CD8-positive, alpha-beta memory T cell (primary cell): ENCODE measurements around the gene TRERF1. TPM values are rescaled to one million over a fixed set of nuclear protein-coding genes. Genes with fewer than 3 reads are reported as not detected.

ENCODE experiments used
- CTCF ChIA-PET: fragments of 350-600 bp; sonication (Branson Sonifier 250); formaldehyde crosslinking; loops from one replicate; lab custom pipeline; 2021; ENCODE audit warnings: antibody characterized with exemption; lab: Charles Lee
- POLR2A ChIA-PET: fragments of 350-600 bp; sonication (Branson Sonifier 250); formaldehyde crosslinking; loops from one replicate; lab custom pipeline; 2021; ENCODE audit warnings: antibody characterized with exemption; lab: Charles Lee
- DNase-seq, 5 donors: peaks; one replicate each; pipeline versions ENCODE4 v3.0.0 to v3.0.0-alpha.2; 2020 to 2022; ENCODE audit warnings: mixed read lengths in 1 of 5
- H3K27ac ChIP-seq: one replicate; pipeline ENCODE4 v1.7.0; 2013; ENCODE audit warnings: low read depth, mild to moderate bottlenecking, low read length, moderate library complexity
- H3K27me3 ChIP-seq: 2 replicates; pipeline ENCODE4 v1.7.0; 2013; ENCODE audit warnings: low read length, mild to moderate bottlenecking; ENCODE audit not compliant: insufficient read depth, poor library complexity, severe bottlenecking
- H3K36me3 ChIP-seq: 2 replicates; pipeline ENCODE4 v1.7.0; 2013; ENCODE audit warnings: mild to moderate bottlenecking, low read length, moderate library complexity; ENCODE audit not compliant: insufficient read depth
- H3K4me1 ChIP-seq: 2 replicates; pipeline ENCODE4 v1.7.0; 2013; ENCODE audit warnings: mild to moderate bottlenecking, low read length, moderate library complexity; ENCODE audit not compliant: insufficient read depth
- H3K4me3 ChIP-seq: 2 replicates; pipeline ENCODE4 v1.7.0; 2013; ENCODE audit warnings: mild to moderate bottlenecking, low read length
- H3K9me3 ChIP-seq: 2 replicates; pipeline ENCODE4 v1.7.0; 2013; ENCODE audit warnings: mild to moderate bottlenecking, low read length
- H3K27ac Mint-ChIP-seq, 8 donors: one replicate each; pipeline ENCODE4 v1.8.0; 2020 to 2021; ENCODE audit warnings: mixed read lengths in 8 of 8, mild to moderate bottlenecking in 6 of 8, inconsistent platforms in 3 of 8, moderate library complexity in 3 of 8
- H3K27me3 Mint-ChIP-seq, 2 donors: one replicate each; pipeline ENCODE4 v1.8.0; 2020 to 2021; ENCODE audit warnings: mixed read lengths in 2 of 2, mild to moderate bottlenecking in 1 of 2, moderate library complexity in 1 of 2
- H3K36me3 Mint-ChIP-seq, 3 donors: one replicate each; pipeline ENCODE4 v1.8.0; 2020 to 2021; ENCODE audit warnings: mixed read lengths in 3 of 3, inconsistent platforms in 1 of 3, mild to moderate bottlenecking in 1 of 3
- H3K4me1 Mint-ChIP-seq, 3 donors: one replicate each; pipeline ENCODE4 v1.8.0; 2020 to 2021; ENCODE audit warnings: mixed read lengths in 3 of 3, inconsistent platforms in 1 of 3, mild to moderate bottlenecking in 1 of 3
- H3K4me3 Mint-ChIP-seq, 7 donors: one replicate each; pipeline ENCODE4 v1.8.0; 2020 to 2021; ENCODE audit warnings: mixed read lengths in 7 of 7, mild to moderate bottlenecking in 6 of 7, moderate library complexity in 4 of 7, inconsistent platforms in 2 of 7
- H3K9me3 Mint-ChIP-seq, 5 donors: one replicate each; pipeline ENCODE4 v1.8.0; 2020 to 2022; ENCODE audit warnings: mixed read lengths in 5 of 5, mild to moderate bottlenecking in 3 of 5, moderate library complexity in 2 of 5, inconsistent platforms in 1 of 5
- polyA plus RNA-seq: library from polyadenylated mRNA; unstranded; fragments of 300-500 nt; fragmentation: Illumina TruSeq; gene quantifications from one replicate; pipeline ENCODE4 v1.2.3, GENCODE V29; 2021
- total RNA-seq, 2 experiments: library from RNA; stranded (reverse); gene quantifications; one replicate each; pipeline ENCODE4 v1.2.3, GENCODE V29; 2021

TRERF1 gene
- total and polyA plus RNA-seq, 3 experiments from 2014 or later: 10.2 to 10.6 (median 10.3) TPM

DNA sequence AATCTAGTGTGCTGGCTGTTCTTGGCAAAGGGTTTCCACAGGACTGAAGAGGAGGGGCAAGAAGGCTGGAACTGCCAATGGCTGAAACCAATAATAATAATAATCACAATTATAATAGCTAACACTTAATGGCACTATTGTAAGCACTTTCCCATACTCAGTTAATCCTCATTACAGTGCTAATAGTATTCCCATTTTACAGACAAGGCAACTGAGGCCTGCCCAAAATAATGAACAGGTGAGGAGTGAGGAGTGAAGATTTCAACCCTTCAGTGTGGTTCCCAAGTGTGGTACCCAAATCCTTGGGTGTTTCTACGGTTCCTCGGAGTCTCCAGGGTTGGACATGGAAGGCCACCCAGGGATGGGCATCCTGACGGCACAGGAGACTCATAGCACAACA, 69.9 kb downstream of the TRERF1 start:
- H3K27me3 ChIP-seq: no peaks in the 10 kb centered on the region
- no peak overlapping the region for H3K4me3 Mint-ChIP-seq
- H3K27ac ChIP-seq: no peak overlapping the region
- no peaks in the 10 kb centered on the region for H3K9me3 Mint-ChIP-seq
- H3K9me3 ChIP-seq: no peaks in the 10 kb centered on the region
- H3K4me3 ChIP-seq: no peak overlapping the region
- H3K36me3 Mint-ChIP-seq: peaks cover 5 to 13% (median 6%) of the 10 kb centered on the region in 3 donors
- peaks cover 41% of the 10 kb centered on the region for H3K4me1 ChIP-seq
- POLR2A ChIA-PET: no interaction called here
- no peak for DNase-seq
- CTCF ChIA-PET: interaction anchor here (1.0 to 1.6 kb wide), 3 partner anchors 8 to 121 kb away, joined by 3 to 5 read pairs (median 4); no protein-coding TSS in a partner anchor
- H3K27me3 Mint-ChIP-seq: no peaks in the 10 kb centered on the region
- peak overlapping the region in 1 of 8 donors; percentile 86 for H3K27ac Mint-ChIP-seq
- H3K4me1 Mint-ChIP-seq: peaks cover 69 to 95% (median 90%) of the 10 kb centered on the region in 3 donors
- no peaks in the 10 kb centered on the region for H3K36me3 ChIP-seq

- H3K36me3 ChIP-seq: no peaks in the 10 kb centered on the region
- POLR2A ChIA-PET: interaction anchor here (1.0 kb wide), 1 partner anchor 9 kb away, joined by 3 read pairs; no protein-coding TSS in a partner anchor
- Mint-ChIP-seq H3K4me1 (peaks cover 59 to 92% (median 87%) of the 10 kb centered on the region in 3 donors), H3K9me3 (no peaks in the 10 kb centered on the region), H3K27ac (peak overlapping the region; percentile 32 to 88 (median 71)), H3K27me3 (no peaks in the 10 kb centered on the region), H3K4me3 (peak overlapping the region in 4 of 7 donors; percentile 3 to 41 (median 22)), H3K36me3 (peaks cover 5 to 15% (median 6%) of the 10 kb centered on the region in 3 donors)
- DNase-seq: no peak
- H3K9me3 ChIP-seq: no peaks in the 10 kb centered on the region
- no peak overlapping the region for H3K4me3 ChIP-seq
- CTCF ChIA-PET: interaction anchor here (1.0 to 1.5 kb wide), 2 partner anchors 10 to 119 kb away, joined by 3 to 5 read pairs; no protein-coding TSS in a partner anchor
- H3K27ac ChIP-seq: no peak overlapping the region
- H3K4me1 ChIP-seq: peaks cover 27% of the 10 kb centered on the region
- H3K27me3 ChIP-seq: no peaks in the 10 kb centered on the region
These were observed 71.3 kb downstream of the TRERF1 start for GRCh38 chr6:42380228-42380979.

DNA sequence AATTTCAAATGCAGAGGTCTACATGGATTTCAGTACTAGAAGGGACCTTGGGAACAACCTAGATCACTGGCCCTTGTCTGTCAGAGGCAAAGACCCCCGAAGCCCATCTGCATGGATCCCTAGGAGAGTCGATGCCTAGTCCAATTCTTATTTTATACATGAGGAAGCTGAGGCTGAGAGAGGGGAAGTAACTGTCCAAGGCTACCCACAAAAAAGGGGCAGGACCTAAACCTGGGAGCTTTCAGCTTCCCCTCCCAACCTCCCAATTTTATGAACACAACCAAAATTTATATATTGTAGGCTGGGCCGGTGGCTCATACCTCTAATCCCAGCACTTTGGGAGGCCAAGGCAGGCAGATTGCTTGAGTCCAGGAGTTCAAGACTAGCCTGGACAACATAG, 73.2 kb downstream of the TRERF1 start:
- CTCF ChIA-PET: interaction anchor here (0.9 to 2.2 kb wide), 4 partner anchors 12 to 169 kb away, joined by 3 to 12 read pairs (median 4); no protein-coding TSS in a partner anchor
- Mint-ChIP-seq H3K27ac (peak overlapping the region; percentile 23 to 91 (median 86)), H3K4me3 (peak overlapping the region in 6 of 7 donors; percentile 20 to 82 (median 72)), H3K36me3 (peaks cover 3 to 15% (median 4%) of the 10 kb centered on the region in 3 donors), H3K9me3 (no peaks in the 10 kb centered on the region), H3K4me1 (peaks cover 59 to 86% (median 81%) of the 10 kb centered on the region in 3 donors), H3K27me3 (no peaks in the 10 kb centered on the region)
- Histone ChIP-seq H3K36me3 (no peaks in the 10 kb centered on the region), H3K4me3 (peak overlapping the region; percentile 5), H3K27ac (no peak overlapping the region), H3K9me3 (no peaks in the 10 kb centered on the region), H3K4me1 (peaks cover 43% of the 10 kb centered on the region), H3K27me3 (no peaks in the 10 kb centered on the region)
- DNase-seq: no peak
- POLR2A ChIA-PET: interaction anchor here (0.6 to 0.7 kb wide), 2 partner anchors 74 to 76 kb away, joined by 3 to 4 read pairs; no protein-coding TSS in a partner anchor

DNA sequence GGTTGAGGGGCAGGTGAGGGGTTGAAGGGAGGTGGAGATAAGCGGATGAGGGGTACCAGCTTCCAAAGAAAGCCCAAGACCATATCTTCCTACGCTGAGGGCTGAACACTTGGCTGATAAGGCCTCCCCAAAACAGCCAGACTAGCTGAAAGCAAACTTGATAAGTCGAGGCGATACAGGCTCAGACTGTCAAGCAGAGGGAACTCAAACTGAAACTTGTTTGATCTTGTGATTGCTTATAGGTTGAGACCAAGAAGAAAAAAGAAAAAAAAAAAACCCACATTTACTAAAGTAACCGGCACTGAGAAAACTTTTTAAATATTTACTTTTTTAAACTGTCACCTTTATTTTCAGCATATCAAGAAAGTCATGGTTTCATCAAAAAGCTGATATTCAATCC, 73.6 kb downstream of the TRERF1 start:
- no peaks in the 10 kb centered on the region for H3K36me3 ChIP-seq
- CTCF ChIA-PET: interaction anchor here (1.1 to 2.2 kb wide), 3 partner anchors 12 to 16 kb away, joined by 3 to 12 read pairs (median 3); no protein-coding TSS in a partner anchor
- POLR2A ChIA-PET: interaction anchor here (0.6 to 0.7 kb wide), 2 partner anchors 74 to 77 kb away, joined by 3 to 4 read pairs; no protein-coding TSS in a partner anchor
- H3K27me3 ChIP-seq: no peaks in the 10 kb centered on the region
- H3K4me3 Mint-ChIP-seq: peak overlapping the region in 6 of 7 donors; percentile 20 to 82 (median 72)
- H3K9me3 ChIP-seq: no peaks in the 10 kb centered on the region
- peak in 1 of 5 donors; percentile 44 for DNase-seq
- H3K4me3 ChIP-seq: peak overlapping the region; percentile 5
- no peaks in the 10 kb centered on the region for H3K9me3 Mint-ChIP-seq
- H3K4me1 ChIP-seq: peaks cover 44% of the 10 kb centered on the region
- H3K27ac Mint-ChIP-seq: peak overlapping the region; percentile 23 to 91 (median 86)
- H3K27me3 Mint-ChIP-seq: no peaks in the 10 kb centered on the region
- peaks cover 0 to 12% (median 4%) of the 10 kb centered on the region in 3 donors for H3K36me3 Mint-ChIP-seq
- H3K4me1 Mint-ChIP-seq: peaks cover 56 to 83% (median 77%) of the 10 kb centered on the region in 3 donors
- no peak overlapping the region for H3K27ac ChIP-seq

- Mint-ChIP-seq H3K4me1 (peaks cover 57 to 80% (median 75%) of the 10 kb centered on the region in 3 donors), H3K27ac (peak overlapping the region; percentile 39 to 97 (median 74)), H3K4me3 (peak overlapping the region in 1 of 7 donors; percentile 29), H3K27me3 (no peaks in the 10 kb centered on the region), H3K36me3 (peaks cover 0 to 7% (median 0%) of the 10 kb centered on the region in 3 donors), H3K9me3 (no peaks in the 10 kb centered on the region)
- no peak for DNase-seq
- ChIA-PET POLR2A (interaction anchor here (0.5 to 1.9 kb wide), 3 partner anchors 15 to 77 kb away, joined by 3 to 11 read pairs (median 4); partner anchors contain the start of gene TRERF1), CTCF (interaction anchor here (0.6 to 2.9 kb wide), 7 partner anchors 8 to 172 kb away, joined by 3 to 13 read pairs (median 3); no protein-coding TSS in a partner anchor)
- H3K4me1 ChIP-seq: peaks cover 54% of the 10 kb centered on the region
- H3K4me3 ChIP-seq: no peak overlapping the region
- no peaks in the 10 kb centered on the region for H3K9me3 ChIP-seq
- H3K36me3 ChIP-seq: no peaks in the 10 kb centered on the region
- H3K27me3 ChIP-seq: no peaks in the 10 kb centered on the region
- no peak overlapping the region for H3K27ac ChIP-seq
These were observed 76.6 kb downstream of the TRERF1 start for GRCh38 chr6:42375007-42375635.

DNA sequence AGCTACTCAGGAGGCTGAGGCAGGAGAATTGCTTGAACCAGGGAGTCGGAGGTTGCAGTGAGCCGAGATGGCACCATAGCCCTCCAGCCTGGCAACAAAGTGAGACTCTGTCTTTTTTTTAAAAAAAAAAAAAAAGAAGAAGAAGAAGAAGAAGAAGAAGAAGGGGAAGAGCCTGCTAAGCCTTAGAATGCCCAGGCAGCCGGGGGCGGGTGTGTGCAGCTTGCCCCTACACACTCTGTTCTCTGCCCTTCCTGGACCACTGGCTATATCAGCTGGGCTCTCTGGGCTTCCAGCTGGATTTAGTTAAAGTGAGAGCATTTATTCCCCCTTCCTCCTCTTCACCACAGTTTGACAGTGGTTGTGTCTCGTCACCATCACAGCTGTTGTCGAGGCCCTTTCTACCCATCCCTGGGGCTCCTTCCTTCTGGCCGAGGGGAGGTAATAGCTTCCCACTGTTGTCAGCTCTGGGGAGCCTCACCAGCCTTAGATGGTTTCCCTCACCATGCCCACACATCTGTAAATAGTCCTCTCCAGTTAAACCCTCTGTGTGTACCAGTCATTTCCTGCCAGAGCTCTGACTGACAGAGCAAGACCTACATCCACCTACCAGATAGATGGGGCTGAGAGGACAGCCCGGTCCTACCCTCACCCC, 77.6 kb downstream of the TRERF1 start:
- DNase-seq: no peak
- peak overlapping the region; percentile 60 to 97 (median 92) for H3K27ac Mint-ChIP-seq
- H3K27ac ChIP-seq: no peak overlapping the region

GRCh38 chr6:42372699-42373098, 79.0 kb downstream of the TRERF1 start:
- Mint-ChIP-seq H3K4me3 (peak overlapping the region in 3 of 7 donors; percentile 4 to 43 (median 36)), H3K36me3 (peaks cover 0 to 7% (median 0%) of the 10 kb centered on the region in 3 donors), H3K27ac (peak overlapping the region; percentile 30 to 88 (median 78)), H3K4me1 (peaks cover 62 to 80% (median 75%) of the 10 kb centered on the region in 3 donors), H3K9me3 (no peaks in the 10 kb centered on the region), H3K27me3 (no peaks in the 10 kb centered on the region)
- Histone ChIP-seq H3K27ac (no peak overlapping the region), H3K9me3 (no peaks in the 10 kb centered on the region), H3K27me3 (no peaks in the 10 kb centered on the region), H3K4me1 (peaks cover 66% of the 10 kb centered on the region), H3K36me3 (no peaks in the 10 kb centered on the region), H3K4me3 (no peak overlapping the region)
- ChIA-PET CTCF (interaction anchor here (1.6 to 1.7 kb wide), 2 partner anchors 17 to 18 kb away, joined by 4 to 5 read pairs; no protein-coding TSS in a partner anchor), POLR2A (no interaction called here)
- no peak for DNase-seq

More for the DNA sequence above, 77.6 kb downstream of the TRERF1 start:
- H3K4me1 ChIP-seq: peaks cover 63% of the 10 kb centered on the region
- H3K36me3 ChIP-seq: no peaks in the 10 kb centered on the region
- no peak overlapping the region for H3K4me3 ChIP-seq
- Mint-ChIP-seq H3K36me3 (peaks cover 0 to 7% (median 0%) of the 10 kb centered on the region in 3 donors), H3K4me3 (peak overlapping the region in 6 of 7 donors; percentile 56 to 78 (median 74)), H3K9me3 (no peaks in the 10 kb centered on the region), H3K27me3 (no peaks in the 10 kb centered on the region), H3K4me1 (peaks cover 60 to 80% (median 75%) of the 10 kb centered on the region in 3 donors)
- H3K9me3 ChIP-seq: no peaks in the 10 kb centered on the region
- H3K27me3 ChIP-seq: no peaks in the 10 kb centered on the region
- ChIA-PET CTCF (interaction anchor here (0.6 to 2.9 kb wide), 6 partner anchors 10 to 173 kb away, joined by 3 to 13 read pairs (median 4); no protein-coding TSS in a partner anchor), POLR2A (interaction anchor here (0.6 to 1.9 kb wide), 3 partner anchors 16 to 78 kb away, joined by 3 to 11 read pairs (median 4); partner anchors contain the start of gene TRERF1)
